Esophagus squamous epithelium (tissue), 5 donors: Measurements from ENCODE around the gene VPS4A. TPM values are rescaled to one million over a fixed set of nuclear protein-coding genes. Genes with fewer than 3 reads are reported as not detected.

ENCODE experiments used
- DNase-seq: peaks from one replicate; lab custom pipeline; 2025; lab: John Stamatoyannopoulos, UW
- H3K27ac ChIP-seq, 4 donors: fragments of 200-600 bp; sonication (generic); one replicate each; pipeline ENCODE4 v1.5.1; 2016 to 2019; ENCODE audit warnings: mild to moderate bottlenecking in 1 of 4
- H3K27me3 ChIP-seq, 4 donors: fragments of 200-600 bp; sonication (generic); 1 replicate in 3 of 4; 2 replicates in 1 of 4; pipeline versions ENCODE4 v1.5.1 to v1.6.0; 2017 to 2021; ENCODE audit warnings: antibody characterized with exemption in 1 of 4
- H3K36me3 ChIP-seq, 3 donors: fragments of 200-600 bp; sonication (generic); one replicate each; pipeline ENCODE4 v1.5.1; 2016 to 2019
- H3K4me1 ChIP-seq, 3 donors: fragments of 200-600 bp; sonication (generic); one replicate each; pipeline ENCODE4 v1.5.1; 2017 to 2019
- H3K4me3 ChIP-seq, 4 donors: fragments of 200-600 bp; sonication (generic); 1 replicate in 3 of 4; 2 replicates in 1 of 4; pipeline ENCODE4 v1.5.1; 2016 to 2019; ENCODE audit warnings: mild to moderate bottlenecking in 2 of 4, moderate library complexity in 1 of 4
- H3K9me3 ChIP-seq, 3 donors: fragments of 200-600 bp; sonication (generic); one replicate each; pipeline ENCODE4 v1.5.1; 2016 to 2019
- POLR2A ChIP-seq, 4 donors: fragments of 450-650 bp; IDR thresholded peaks; one replicate each; pipeline ENCODE4 v1.6.1; 2017; ENCODE audit warnings: antibody characterized with exemption in 4 of 4, mild to moderate bottlenecking in 4 of 4, moderate library complexity in 3 of 4
- WGBS, 2 donors: methylation state at CpG; one replicate each; pipeline ENCODE4 v1.1.5; 2018; 5-methylcytosine and 5-hydroxymethylcytosine counted together
- intact Hi-C: fragments of 100-400 bp; cut with DNase I; formaldehyde crosslinking; loops from one replicate; pipeline ENCODE4 v1.15.0; 2022
- total RNA-seq, 4 donors: library from RNA; depleted of rRNA; stranded (reverse); fragments of >200 nt; gene quantifications; one replicate each; pipeline ENCODE4 v1.1.0, GENCODE V29; 2016
- TF ChIP-seq, protein P1 (sequence below), 6 experiments: fragments of 450-650 bp in 4 of 6; fragments of 200-600 bp in 2 of 6; sonication (generic) in 2 of 6; IDR thresholded peaks; one replicate each; pipeline ENCODE4 v1.5.1; 2016 to 2019; ENCODE audit warnings: antibody characterized with exemption in 6 of 6, mild to moderate bottlenecking in 4 of 6, moderate library complexity in 4 of 6
- donor health status: DM: yes; HTN: yes; CAD: no.

VPS4A gene
- total RNA-seq, 4 donors from 2014 or later, result 21.5 to 38.9 (median 24.9) TPM

DNA sequence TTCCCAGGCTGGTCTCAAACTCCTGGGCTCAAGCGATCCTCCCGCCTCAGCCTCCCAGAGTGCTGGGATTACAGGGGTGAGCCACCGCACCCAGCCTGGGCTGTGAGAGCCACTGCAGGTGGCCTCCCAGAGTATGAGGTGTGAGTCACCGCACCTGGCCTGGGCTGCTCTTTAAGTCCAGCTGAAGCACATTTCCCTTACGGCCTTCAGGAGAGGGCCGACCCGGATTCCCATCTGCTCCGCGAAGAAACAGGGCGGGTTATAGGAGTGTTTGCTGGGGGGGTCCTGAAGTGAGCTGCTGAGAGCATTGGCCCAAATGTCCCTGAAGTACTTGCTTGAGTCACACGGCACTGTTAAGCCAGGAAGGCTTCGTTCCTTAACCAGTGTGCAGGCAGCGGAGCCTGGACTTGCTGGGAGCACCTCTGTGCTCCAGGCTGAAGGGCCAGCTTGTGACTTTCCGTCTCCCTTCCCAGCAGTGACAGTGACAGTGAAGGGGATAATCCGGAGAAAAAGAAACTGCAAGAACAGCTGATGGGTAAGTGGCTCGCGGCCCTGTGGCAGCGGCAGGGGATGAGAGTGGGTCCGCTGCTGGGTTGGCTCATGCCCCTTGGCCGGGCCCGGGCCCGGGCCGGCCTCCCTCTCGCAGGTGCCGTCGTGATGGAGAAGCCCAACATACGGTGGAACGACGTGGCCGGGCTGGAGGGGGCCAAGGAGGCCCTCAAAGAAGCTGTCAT, 7.2 kb downstream of the VPS4A start:
- Histone ChIP-seq H3K4me3 (no peak overlapping the region), H3K27me3 (no peaks in the 10 kb centered on the region), H3K4me1 (peaks cover 0 to 22% (median 5%) of the 10 kb centered on the region in 3 donors), H3K27ac (no peak overlapping the region), H3K9me3 (no peaks in the 10 kb centered on the region), H3K36me3 (peaks cover 71 to 99% (median 72%) of the 10 kb centered on the region in 3 donors)
- WGBS, 2 donors, result 87 to 93% methylated on average over 9 to 18 of the region's 30 CpGs
- intact Hi-C loops, result no loop called here
- TF ChIP-seq, protein P1, sequence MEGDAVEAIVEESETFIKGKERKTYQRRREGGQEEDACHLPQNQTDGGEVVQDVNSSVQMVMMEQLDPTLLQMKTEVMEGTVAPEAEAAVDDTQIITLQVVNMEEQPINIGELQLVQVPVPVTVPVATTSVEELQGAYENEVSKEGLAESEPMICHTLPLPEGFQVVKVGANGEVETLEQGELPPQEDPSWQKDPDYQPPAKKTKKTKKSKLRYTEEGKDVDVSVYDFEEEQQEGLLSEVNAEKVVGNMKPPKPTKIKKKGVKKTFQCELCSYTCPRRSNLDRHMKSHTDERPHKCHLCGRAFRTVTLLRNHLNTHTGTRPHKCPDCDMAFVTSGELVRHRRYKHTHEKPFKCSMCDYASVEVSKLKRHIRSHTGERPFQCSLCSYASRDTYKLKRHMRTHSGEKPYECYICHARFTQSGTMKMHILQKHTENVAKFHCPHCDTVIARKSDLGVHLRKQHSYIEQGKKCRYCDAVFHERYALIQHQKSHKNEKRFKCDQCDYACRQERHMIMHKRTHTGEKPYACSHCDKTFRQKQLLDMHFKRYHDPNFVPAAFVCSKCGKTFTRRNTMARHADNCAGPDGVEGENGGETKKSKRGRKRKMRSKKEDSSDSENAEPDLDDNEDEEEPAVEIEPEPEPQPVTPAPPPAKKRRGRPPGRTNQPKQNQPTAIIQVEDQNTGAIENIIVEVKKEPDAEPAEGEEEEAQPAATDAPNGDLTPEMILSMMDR (IDR thresholded peaks at IDR 0.05), result no peak
- no peak for DNase-seq

DNA sequence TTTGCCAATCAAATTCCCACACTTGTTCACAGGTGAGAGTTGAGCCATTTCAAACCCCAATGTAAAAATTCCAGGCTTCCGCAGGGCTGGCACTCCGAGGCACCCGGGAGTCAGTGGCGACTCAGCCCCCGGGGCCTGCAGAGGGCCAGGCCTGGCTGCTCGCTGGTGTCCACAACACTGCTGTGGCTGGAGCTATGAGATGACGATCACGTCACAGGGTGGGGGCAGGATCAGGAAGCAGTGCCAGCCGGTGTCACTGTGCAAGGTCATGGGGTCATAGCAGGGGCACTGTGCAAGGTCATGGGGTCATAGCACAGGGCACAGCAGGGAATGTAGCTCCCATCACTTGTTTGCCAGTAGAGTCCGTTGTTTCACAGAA, 7.8 kb downstream of the VPS4A start:
- DNase-seq, result no peak
- Histone ChIP-seq H3K4me3 (no peak overlapping the region), H3K9me3 (no peaks in the 10 kb centered on the region), H3K36me3 (peaks cover 72 to 100% (median 75%) of the 10 kb centered on the region in 3 donors), H3K27ac (no peak overlapping the region), H3K4me1 (peaks cover 0 to 18% (median 5%) of the 10 kb centered on the region in 3 donors), H3K27me3 (no peaks in the 10 kb centered on the region)
- intact Hi-C loops, result no loop called here
- 67 to 79% methylated on average over 2 to 7 of the region's 10 CpGs for WGBS, 2 donors
- no peak for TF ChIP-seq POLR2A (IDR thresholded peaks at IDR 0.05)
- TF ChIP-seq, protein P1 (IDR thresholded peaks at IDR 0.05), result no peak

DNA sequence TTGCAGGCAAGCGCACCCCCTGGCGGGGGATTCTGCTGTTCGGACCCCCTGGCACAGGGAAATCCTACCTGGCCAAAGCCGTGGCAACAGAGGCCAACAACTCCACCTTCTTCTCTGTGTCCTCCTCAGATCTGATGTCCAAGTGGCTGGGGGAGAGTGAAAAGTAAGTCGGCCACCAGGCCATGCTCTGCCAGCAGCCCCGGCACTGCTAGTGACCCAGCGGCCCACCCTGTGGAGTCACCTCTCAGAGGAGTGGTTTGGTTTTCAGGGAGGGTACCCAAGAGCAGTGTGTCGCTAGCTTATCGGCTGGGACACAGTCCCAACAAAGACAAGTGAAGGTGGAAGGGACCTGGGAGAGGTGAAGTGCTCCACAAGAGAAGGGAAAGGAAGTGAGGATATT, 8.2 kb downstream of the VPS4A start:
- TF ChIP-seq POLR2A (IDR thresholded peaks at IDR 0.05), result no peak
- TF ChIP-seq, protein P1 (IDR thresholded peaks at IDR 0.05), result no peak
- Histone ChIP-seq H3K4me1 (peaks cover 0 to 18% (median 8%) of the 10 kb centered on the region in 3 donors), H3K27me3 (no peaks in the 10 kb centered on the region), H3K27ac (no peak overlapping the region), H3K36me3 (peaks cover 71 to 100% (median 80%) of the 10 kb centered on the region in 3 donors), H3K9me3 (no peaks in the 10 kb centered on the region), H3K4me3 (no peak overlapping the region)
- WGBS, 2 donors, result 90% methylated on average over 5 of the region's 9 CpGs; no CpG with 5 or more reads in 1 of the 2 donors
- intact Hi-C loops, result no loop called here
- no peak for DNase-seq

DNA sequence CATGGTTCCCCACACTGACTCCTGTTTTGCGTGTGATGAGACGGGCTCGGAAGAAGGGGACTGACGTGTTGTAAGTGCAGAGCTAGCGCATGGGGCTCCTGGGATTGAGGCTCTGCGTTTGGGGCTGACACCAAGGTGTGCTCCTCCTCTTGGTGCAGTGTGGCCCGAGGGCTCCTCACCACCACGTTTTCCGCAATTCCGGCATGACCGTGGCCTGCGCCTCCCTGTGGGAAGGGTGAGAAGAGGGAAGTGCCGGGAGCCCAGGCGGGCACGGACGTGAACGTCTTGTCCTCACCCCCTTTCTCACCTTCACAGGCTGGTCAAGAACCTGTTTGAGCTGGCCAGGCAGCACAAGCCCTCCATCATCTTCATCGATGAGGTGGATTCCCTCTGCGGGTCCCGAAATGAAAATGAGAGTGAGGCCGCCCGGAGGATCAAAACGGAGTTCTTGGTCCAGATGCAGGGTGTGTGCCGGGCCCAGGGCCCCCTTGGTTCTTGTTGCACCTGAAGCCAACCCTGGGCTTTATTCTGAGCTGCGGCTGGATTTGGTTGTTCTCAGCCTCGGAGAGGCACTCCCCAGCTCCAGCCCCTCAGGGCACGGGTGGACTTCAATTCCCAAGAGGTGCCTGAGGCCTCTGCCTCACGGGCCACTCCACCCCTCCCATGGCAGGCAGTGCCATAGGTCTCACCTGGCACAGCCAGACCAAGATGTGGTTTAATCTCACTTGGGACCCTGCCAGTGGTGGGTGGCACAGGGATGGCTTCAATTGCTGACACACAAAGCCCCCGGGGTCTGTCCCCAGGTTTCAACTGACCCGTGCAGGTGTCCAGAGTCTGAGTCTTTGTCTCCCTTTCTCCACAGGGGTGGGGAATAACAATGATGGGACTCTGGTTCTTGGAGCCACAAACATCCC, 8.9 kb downstream of the VPS4A start:
- Histone ChIP-seq H3K27ac (no peak overlapping the region), H3K27me3 (no peaks in the 10 kb centered on the region), H3K36me3 (peaks cover 65 to 100% (median 82%) of the 10 kb centered on the region in 3 donors), H3K4me1 (peaks cover 0 to 19% (median 8%) of the 10 kb centered on the region in 3 donors), H3K4me3 (no peak overlapping the region), H3K9me3 (no peaks in the 10 kb centered on the region)
- no peak for DNase-seq
- TF ChIP-seq POLR2A (IDR thresholded peaks at IDR 0.05), result no peak
- TF ChIP-seq, protein P1 (IDR thresholded peaks at IDR 0.05), result no peak
- intact Hi-C loops, result no loop called here
- 84 to 89% methylated on average over 7 to 18 of the region's 30 CpGs for WGBS, 2 donors

DNA sequence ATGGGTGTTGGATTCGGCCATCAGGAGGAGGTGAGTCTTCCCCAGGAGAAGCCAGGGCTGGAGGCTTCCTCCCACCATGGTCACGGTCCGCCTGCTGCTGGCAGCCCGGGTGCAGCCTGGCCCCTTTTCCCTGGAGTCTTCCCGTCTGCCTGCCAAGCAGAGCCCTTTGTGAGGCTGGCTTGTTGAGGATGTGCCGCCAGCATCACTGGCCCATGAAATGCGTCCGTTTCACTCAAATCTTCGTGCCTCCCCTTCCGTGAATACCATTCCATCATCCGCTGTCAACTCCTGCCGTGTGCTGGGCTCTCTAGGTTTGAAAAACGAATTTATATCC, 9.6 kb downstream of the VPS4A start:
- intact Hi-C loops, result no loop called here
- 87% methylated on average over 12 to 13 of the region's 13 CpGs for WGBS, 2 donors
- no peak overlapping the region for H3K27ac ChIP-seq
- no peak for DNase-seq
- no peaks in the 10 kb centered on the region for H3K27me3 ChIP-seq
- peaks cover 0 to 19% (median 3%) of the 10 kb centered on the region in 3 donors for H3K4me1 ChIP-seq
- H3K9me3 ChIP-seq, result no peaks in the 10 kb centered on the region
- TF ChIP-seq, protein P1 (IDR thresholded peaks at IDR 0.05), result no peak
- no peak for TF ChIP-seq POLR2A (IDR thresholded peaks at IDR 0.05)
- no peak overlapping the region for H3K4me3 ChIP-seq
- peaks cover 60 to 100% (median 82%) of the 10 kb centered on the region in 3 donors for H3K36me3 ChIP-seq
